K562 (cell line): Measurements from ENCODE around the gene COG6. TPM values are rescaled to one million over a fixed set of nuclear protein-coding genes. Genes with fewer than 3 reads are reported as not detected.
A peak's percentile ranks its signal among the peaks of the same experiment; 100 is the strongest.

Source experiments
- ARID3B ChIP-seq: fragments of 250-450 bp; sonication (Bioruptor Pico); IDR thresholded peaks from 2 replicates; pipeline ENCODE4 v1.4.0; 2020; ENCODE audit warnings: borderline replicate concordance
- DIDO1 ChIP-seq: fragments of 450-650 bp; IDR thresholded peaks from 2 replicates; pipeline ENCODE4 v1.6.1; 2016; ENCODE audit warnings: low read depth, missing biosample characterization, missing genetic modification characterization
- FOS ChIP-seq: IDR thresholded peaks from 3 replicates; pipeline ENCODE4 v1.6.1; 2011; ENCODE audit not compliant: insufficient read length; ENCODE audit errors: extremely low read depth
- MITF ChIP-seq: IDR thresholded peaks from 2 replicates; pipeline ENCODE4 v1.6.1; 2014; ENCODE audit warnings: antibody characterized with exemption
- MYBL2 ChIP-seq, 2 experiments: fragments of 450-650 bp in 1 of 2; sonication (generic) in 1 of 2; formaldehyde crosslinking in 1 of 2; IDR thresholded peaks; 2 replicates each; pipeline versions ENCODE4 v1.6.1 to v1.8.1; 2017 to 2022; ENCODE audit warnings: borderline replicate concordance in 1 of 2, inconsistent platforms in 1 of 2, low read depth in 1 of 2, mild to moderate bottlenecking in 1 of 2, missing genetic modification reagents in 1 of 2, moderate library complexity in 1 of 2
- NCOA4 ChIP-seq: fragments of 450-650 bp; IDR thresholded peaks from 2 replicates; pipeline ENCODE4 v1.6.1; 2018; ENCODE audit warnings: mild to moderate bottlenecking; ENCODE audit not compliant: partially characterized antibody
- PBX2 ChIP-seq, 2 experiments: IDR thresholded peaks in 1 of 2; conservative IDR thresholded peaks in 1 of 2; 2 replicates each; pipeline ENCODE4 v1.6.1; 2016; ENCODE audit warnings: low read depth in 2 of 2, mild to moderate bottlenecking in 1 of 2, missing compliant biosample characterization in 1 of 2, missing genetic modification characterization in 1 of 2, moderate library complexity in 1 of 2
- POLR2G ChIP-seq: fragments of 200-400 bp; formaldehyde crosslinking; IDR thresholded peaks from 2 replicates; pipeline ENCODE4 v1.6.1; 2017; ENCODE audit warnings: low read depth, mild to moderate bottlenecking, antibody characterized with exemption, low read length, moderate library complexity
- SMARCA5 ChIP-seq: fragments of 450-650 bp; IDR thresholded peaks from 2 replicates; pipeline ENCODE4 v1.6.1; 2016
- SNAPC5 ChIP-seq: fragments of 250-450 bp; sonication (Bioruptor Pico); IDR thresholded peaks from 2 replicates; pipeline ENCODE4 v1.8.0; 2021; ENCODE audit warnings: moderate library complexity, mild to moderate bottlenecking, inconsistent platforms
- SRSF3 ChIP-seq: fragments of 200-400 bp; formaldehyde crosslinking; IDR thresholded peaks from 2 replicates; pipeline ENCODE4 v1.6.1; 2016; ENCODE audit warnings: mild to moderate bottlenecking, low read length, moderate library complexity; ENCODE audit not compliant: insufficient read depth
- TAL1 ChIP-seq: fragments of 450-650 bp; IDR thresholded peaks from 2 replicates; pipeline ENCODE4 v1.6.1; 2016; ENCODE audit warnings: mild to moderate bottlenecking
- TBP ChIP-seq: optimal IDR thresholded peaks from 2 replicates; pipeline ENCODE3; 2011; ENCODE audit warnings: low read depth, low read length, improper control_type of control experiment
- TSHZ1 ChIP-seq: fragments of 250-450 bp; sonication (Bioruptor Pico); IDR thresholded peaks from 2 replicates; pipeline ENCODE4 v1.4.0; 2020; ENCODE audit warnings: mild to moderate bottlenecking, moderate library complexity
- ZFX ChIP-seq: sonication (generic); formaldehyde crosslinking; IDR thresholded peaks from 2 replicates; pipeline ENCODE4 v1.8.0; 2022; ENCODE audit warnings: mild to moderate bottlenecking, missing genetic modification reagents, moderate library complexity
- ZKSCAN8 ChIP-seq: fragments of 200-800 bp; sonication (Bioruptor generic); IDR thresholded peaks from 2 replicates; pipeline ENCODE4 v1.6.1; 2016; ENCODE audit warnings: missing genetic modification characterization, missing compliant biosample characterization
- ZNF121 ChIP-seq: sonication (generic); formaldehyde crosslinking; conservative IDR thresholded peaks from 2 replicates; pipeline ENCODE4 v1.8.0; 2022; ENCODE audit warnings: missing genetic modification reagents
- polyA plus RNA-seq, 8 experiments: library from polyadenylated mRNA; depleted of rRNA in 4 of 8; stranded (reverse) in 5 of 8; unstranded in 3 of 8; fragments of >200 nt; fragmentation: Nextera tagmentation in 2 of 8; fragmentation: Illumina TruSeq in 1 of 8; extraction: Ambion mirVana in 2 of 8; extraction: Trizol in 1 of 8; gene quantifications; 2 replicates each; pipeline versions ENCODE4 v1.2.1 to v1.2.3, GENCODE V29; 2011 to 2014; ENCODE audit warnings: inconsistent platforms in 1 of 8, missing spikeins in 1 of 8
- total RNA-seq, 7 experiments: library from RNA; depleted of rRNA in 6 of 7; stranded (reverse); fragments of >200 nt in 6 of 7; fragmentation: Illumina TruSeq in 2 of 7; extraction: Trizol in 2 of 7; gene quantifications; 2 replicates each; pipeline versions ENCODE4 v1.2.1 to v1.2.3, GENCODE V29; 2011 to 2021; ENCODE audit warnings: low replicate concordance in 1 of 7

The COG6 gene
- total and polyA plus RNA-seq, 9 of the 15 experiments (the other 6 are each of a cell fraction or from before 2014, with no cell fraction given) = 2.6 to 20.9 (median 9.6) TPM

GRCh38 chr13:39655569-39656324, at the start of gene COG6 (continued):
- peak; percentile 70 for TF ChIP-seq POLR2G
- TF ChIP-seq SNAPC5 (CRISPR knock-in tag) = no peak
- no peak for TF ChIP-seq ARID3B (CRISPR knock-in tag)
- no peak for TF ChIP-seq MYBL2 (IDR thresholded peaks at IDR 0.05; ENCODE audit: low read depth)
- TF ChIP-seq MYBL2 (CRISPR knock-in tag; IDR thresholded peaks at IDR 0.05; ENCODE audit: borderline replicate concordance) = no peak
- 0 out of 2 replicates have a peak, but pooled peaks have one; percentile 7 for TF ChIP-seq ZFX
- TF ChIP-seq SRSF3 = no peak
- TF ChIP-seq SMARCA5 = no peak
- TF ChIP-seq NCOA4 = no peak
- no peak for TF ChIP-seq DIDO1 (tag)
- no peak for TF ChIP-seq TSHZ1
- no peak for TF ChIP-seq TBP
- TF ChIP-seq PBX2 (CRISPR knock-in tag; IDR thresholded peaks at IDR 0.05; ENCODE audit: low read depth) = no peak
- TF ChIP-seq PBX2 (tag; conservative IDR thresholded peaks at IDR 0.05; ENCODE audit: low read depth) = no peak
- no peak for TF ChIP-seq TAL1
- no peak for TF ChIP-seq ZNF121 (CRISPR knock-in tag)
- TF ChIP-seq MITF = no peak
- TF ChIP-seq ZKSCAN8 (CRISPR knock-in tag) = no peak
- no peak for TF ChIP-seq FOS
